Measurements from ENCODE around the gene SESTD1.
"Not testable (repeated sequence)": the region's sequence is repeated elsewhere in the genome, so short reads cannot be mapped to it uniquely, and the experiment has no call there.

Gene SESTD1

DNA sequence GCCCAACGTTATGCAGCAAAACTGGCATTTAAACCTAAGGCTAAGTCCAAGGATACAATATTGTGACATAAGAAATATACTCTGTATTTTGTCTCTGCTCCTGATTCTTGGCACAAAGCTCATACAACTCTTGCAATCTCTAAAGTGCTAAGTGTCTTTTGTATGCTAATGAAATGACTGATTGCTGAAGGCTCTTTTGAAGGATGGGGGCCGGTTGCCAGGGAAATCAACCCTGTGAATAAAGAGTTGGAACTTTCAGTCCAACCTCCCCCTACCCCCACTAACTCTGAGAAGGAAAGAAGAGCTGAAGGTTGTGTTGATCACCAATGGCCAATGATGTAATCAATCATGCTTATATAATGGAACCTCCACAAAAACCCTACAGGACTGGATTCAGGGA lies 40.3 kb downstream of the SESTD1 start:
- ChIA-PET POLR2A (no interaction called here), CTCF (no interaction called here)
- TF ChIP-seq, protein P1, sequence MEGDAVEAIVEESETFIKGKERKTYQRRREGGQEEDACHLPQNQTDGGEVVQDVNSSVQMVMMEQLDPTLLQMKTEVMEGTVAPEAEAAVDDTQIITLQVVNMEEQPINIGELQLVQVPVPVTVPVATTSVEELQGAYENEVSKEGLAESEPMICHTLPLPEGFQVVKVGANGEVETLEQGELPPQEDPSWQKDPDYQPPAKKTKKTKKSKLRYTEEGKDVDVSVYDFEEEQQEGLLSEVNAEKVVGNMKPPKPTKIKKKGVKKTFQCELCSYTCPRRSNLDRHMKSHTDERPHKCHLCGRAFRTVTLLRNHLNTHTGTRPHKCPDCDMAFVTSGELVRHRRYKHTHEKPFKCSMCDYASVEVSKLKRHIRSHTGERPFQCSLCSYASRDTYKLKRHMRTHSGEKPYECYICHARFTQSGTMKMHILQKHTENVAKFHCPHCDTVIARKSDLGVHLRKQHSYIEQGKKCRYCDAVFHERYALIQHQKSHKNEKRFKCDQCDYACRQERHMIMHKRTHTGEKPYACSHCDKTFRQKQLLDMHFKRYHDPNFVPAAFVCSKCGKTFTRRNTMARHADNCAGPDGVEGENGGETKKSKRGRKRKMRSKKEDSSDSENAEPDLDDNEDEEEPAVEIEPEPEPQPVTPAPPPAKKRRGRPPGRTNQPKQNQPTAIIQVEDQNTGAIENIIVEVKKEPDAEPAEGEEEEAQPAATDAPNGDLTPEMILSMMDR (IDR thresholded peaks at IDR 0.05; ENCODE audit: insufficient read depth, low read length, missing control alignments): no peak
- no peak overlapping the region for H3K4me3 ChIP-seq (ENCODE audit: low read depth, low read length)
- DNase-seq (ENCODE audit: low read depth, low spot score): no peak

DNA sequence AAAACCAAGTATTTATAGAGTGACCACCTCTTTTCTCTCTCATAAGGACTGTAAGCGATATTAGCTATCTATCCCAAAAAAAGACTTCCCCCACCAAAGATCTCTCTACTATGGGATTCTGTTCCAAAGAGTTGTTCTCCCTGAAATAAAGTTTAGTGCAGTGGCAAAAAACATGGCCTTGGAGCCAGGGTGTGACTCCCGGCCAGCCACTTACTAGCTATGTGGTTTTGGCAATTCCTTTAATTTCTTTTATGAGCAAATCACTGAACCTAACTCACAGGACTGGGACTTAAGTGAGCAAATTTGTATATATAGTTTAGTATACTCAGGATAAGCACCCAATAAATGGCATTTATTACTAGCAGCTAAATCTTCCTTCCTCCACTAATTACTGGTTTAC lies 42.6 kb downstream of the SESTD1 start:
- TF ChIP-seq, protein P1 (IDR thresholded peaks at IDR 0.05; ENCODE audit: insufficient read depth, low read length, missing control alignments): no peak
- no peak for DNase-seq (ENCODE audit: low read depth, low spot score)
- H3K4me3 ChIP-seq (ENCODE audit: low read depth, low read length): no peak overlapping the region
- ChIA-PET POLR2A (no interaction called here), CTCF (interaction anchor here (1.7 kb wide), 1 partner anchor 30 kb away, joined by 4 read pairs; no protein-coding TSS in a partner anchor)

DNA sequence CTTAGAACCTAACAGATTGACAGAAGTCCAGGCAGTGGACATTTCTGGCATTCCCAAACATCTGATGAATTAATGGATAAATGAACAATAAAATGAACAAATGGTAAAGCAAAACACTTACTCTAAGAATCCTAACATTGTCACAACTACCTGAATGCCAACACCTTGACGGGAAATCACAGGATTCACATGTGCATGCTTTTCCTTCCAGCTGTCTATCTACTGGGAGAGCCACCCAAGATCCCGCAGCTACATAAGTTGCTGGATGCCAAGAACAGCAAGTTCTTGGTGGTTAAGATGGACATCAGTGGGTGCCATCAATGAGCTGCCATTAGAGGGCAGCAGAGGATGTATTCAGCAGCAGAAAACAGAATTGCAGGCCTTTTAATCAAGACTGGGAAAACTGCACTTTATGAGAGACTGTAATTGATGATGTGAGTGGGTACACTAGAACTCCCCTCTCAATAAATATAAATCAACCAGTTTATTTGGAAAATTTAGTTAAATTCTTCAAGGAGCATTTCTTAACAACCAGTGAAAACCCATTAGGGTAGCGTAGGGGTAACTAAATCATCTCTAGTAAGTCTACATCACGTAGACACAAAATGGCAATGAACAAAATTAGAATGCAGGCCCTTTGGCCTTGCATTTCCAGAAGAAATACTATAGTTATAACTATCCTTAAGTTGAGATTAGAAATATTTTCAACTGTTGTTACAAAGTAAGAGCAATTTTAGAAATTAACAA lies 45.6 kb downstream of the SESTD1 start:
- H3K4me3 ChIP-seq (ENCODE audit: low read depth, low read length): no peak overlapping the region
- ChIA-PET CTCF (interaction anchor here (0.7 to 2.5 kb wide), 23 partner anchors 9 to 530 kb away, joined by 3 to 17 read pairs (median 4); no protein-coding TSS in a partner anchor), POLR2A (no interaction called here)
- DNase-seq (ENCODE audit: low read depth, low spot score): peak; percentile 57
- TF ChIP-seq, protein P1 (IDR thresholded peaks at IDR 0.05; ENCODE audit: insufficient read depth, low read length, missing control alignments): peak; percentile 79

DNA sequence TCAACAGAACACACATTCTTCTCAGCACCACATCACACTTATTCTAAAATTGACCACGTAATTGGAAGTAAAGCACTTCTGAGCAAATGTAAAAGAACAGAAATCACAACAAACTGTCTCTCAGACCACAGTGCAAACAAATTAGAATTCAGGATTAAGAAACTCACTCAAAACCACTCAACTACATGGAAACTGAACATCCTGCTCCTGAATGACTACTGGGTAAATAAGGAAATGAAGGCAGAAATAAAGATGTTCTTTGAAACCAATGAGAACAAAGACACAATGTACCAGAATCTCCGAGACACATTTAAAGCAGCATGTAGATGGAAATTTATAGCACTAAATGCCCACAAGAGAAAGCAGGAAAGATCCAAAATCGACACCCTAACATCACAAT lies 50.0 kb downstream of the SESTD1 start:
- H3K4me3 ChIP-seq (ENCODE audit: low read depth, low read length); CTCF ChIA-PET; DNase-seq (ENCODE audit: low read depth, low spot score); POLR2A ChIA-PET: not testable (repeated sequence)

DNA sequence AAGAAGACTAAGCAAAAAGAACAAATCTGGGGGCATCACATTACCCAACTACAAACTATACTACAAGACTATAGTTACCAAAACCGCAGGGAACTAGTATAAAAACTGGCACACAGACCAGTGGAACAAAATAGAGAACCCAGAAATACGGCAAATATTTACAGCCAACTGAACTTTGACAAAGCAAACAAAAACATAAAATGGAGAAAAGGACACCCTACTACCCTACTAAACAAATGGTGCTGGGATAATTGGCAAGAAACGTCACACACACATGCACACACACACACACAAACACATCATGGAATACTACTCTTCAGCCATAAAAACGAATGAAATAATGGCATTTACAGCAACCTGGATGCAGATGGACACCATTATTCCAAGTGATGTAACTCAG lies 53.3 kb downstream of the SESTD1 start:
- no peak for DNase-seq (ENCODE audit: low read depth, low spot score)
- POLR2A ChIA-PET: no interaction called here
- no peak overlapping the region for H3K4me3 ChIP-seq (ENCODE audit: low read depth, low read length)
- TF ChIP-seq, protein P1 (IDR thresholded peaks at IDR 0.05; ENCODE audit: insufficient read depth, low read length, missing control alignments): no peak
- CTCF ChIA-PET: no interaction called here

DNA sequence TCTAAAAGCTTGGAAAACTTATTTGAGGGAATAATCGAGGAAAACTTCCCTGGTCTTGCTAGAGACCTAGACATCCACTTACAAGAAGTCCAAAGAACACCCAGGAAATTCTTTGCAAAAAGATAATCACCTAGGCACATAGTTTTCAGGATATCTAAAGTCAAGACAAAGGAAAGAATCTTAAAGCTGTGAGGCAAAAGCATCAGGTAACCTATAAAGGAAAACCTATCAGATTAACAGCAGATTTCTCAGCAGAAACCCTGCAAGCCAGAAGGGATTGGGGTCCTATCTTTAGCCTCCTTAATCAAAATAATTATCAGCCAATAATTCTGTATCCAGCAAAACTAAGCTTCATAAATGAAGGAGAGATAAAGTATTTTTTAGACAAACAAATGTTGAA lies 56.4 kb downstream of the SESTD1 start:
- CTCF ChIA-PET: interaction anchor here (1.0 to 2.3 kb wide), 2 partner anchors 10 to 11 kb away, joined by 3 to 9 read pairs; no protein-coding TSS in a partner anchor
- H3K4me3 ChIP-seq (ENCODE audit: low read depth, low read length); DNase-seq (ENCODE audit: low read depth, low spot score); POLR2A ChIA-PET: not testable (repeated sequence)

DNA sequence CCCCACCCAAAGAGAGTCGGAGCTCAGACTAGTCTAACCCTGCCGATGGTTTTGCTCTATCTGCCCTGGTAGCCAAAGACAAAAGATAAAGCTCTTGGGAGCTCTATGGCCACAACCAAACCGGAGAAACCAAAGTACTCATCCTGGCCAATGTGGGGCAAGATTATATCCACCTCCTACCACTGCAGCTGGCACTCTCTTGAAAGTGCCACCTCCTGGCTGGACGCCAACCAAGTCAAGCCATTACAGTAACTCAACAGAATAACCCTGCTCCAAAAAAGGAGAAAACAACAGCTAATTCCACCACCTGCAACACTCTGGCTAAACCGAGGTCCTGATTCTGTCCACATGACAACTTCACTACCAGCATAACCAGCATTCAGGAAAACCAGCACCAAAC lies 57.6 kb downstream of the SESTD1 start:
- ChIA-PET CTCF (interaction anchor here (2.3 kb wide), 1 partner anchor 12 kb away, joined by 9 read pairs; no protein-coding TSS in a partner anchor), POLR2A (no interaction called here)
- H3K4me3 ChIP-seq (ENCODE audit: low read depth, low read length): no peak overlapping the region
- TF ChIP-seq, protein P1 (IDR thresholded peaks at IDR 0.05; ENCODE audit: insufficient read depth, low read length, missing control alignments): no peak
- DNase-seq (ENCODE audit: low read depth, low spot score): no peak
